OCI-LY3 (cell line): ENCODE results near the gene SHISAL2A.

Experiments used
- CTCF ChIP-seq: fragments of 200-600, 300-600 bp; sonication (generic); IDR thresholded peaks from 2 replicates; pipeline ENCODE4 v1.5.1; 2014; ENCODE audit warnings: antibody characterized with exemption, low read length, low read depth
- EZH2phosphoT487 ChIP-seq: fragments of 200-600 bp; shearing (Covaris generic); IDR thresholded peaks from 2 replicates; pipeline ENCODE4 v1.6.1; 2018; ENCODE audit warnings: antibody characterized with exemption, mixed run types, low read depth

- TF ChIP-seq CTCF: no peak
- no peak for TF ChIP-seq EZH2phosphoT487
Observed at GRCh38 chr1:52592637-52593323, 40.2 kb upstream of the SHISAL2A start.
